B cell (primary cell): ENCODE measurements around the gene IWS1. TPM values are rescaled to one million over a fixed set of nuclear protein-coding genes. Genes with fewer than 3 reads are reported as not detected.

ENCODE experiments used
- ATAC-seq: fragments of 200-7000 bp; cut with Tn5 transposase; one replicate; pipeline ENCODE4 v1.10.0; 2021; ENCODE audit warnings: low read depth, mild to moderate bottlenecking, moderate number of reproducible peaks, moderate library complexity
- CTCF ChIA-PET: fragments of 350-600 bp; sonication (Branson Sonifier 250); formaldehyde crosslinking; loops from one replicate; lab custom pipeline; 2021; ENCODE audit warnings: antibody characterized with exemption, inconsistent platforms; lab: Charles Lee
- POLR2A ChIA-PET: fragments of 350-600 bp; sonication (Branson Sonifier 250); formaldehyde crosslinking; loops from one replicate; lab custom pipeline; 2021; ENCODE audit warnings: antibody characterized with exemption; lab: Charles Lee
- DNase-seq: peaks from one replicate; pipeline ENCODE4 v3.0.0; 2013
- H2AFZ ChIP-seq: 2 replicates; pipeline ENCODE4 v1.6.1; 2012; ENCODE audit warnings: mild to moderate bottlenecking, low read depth, low read length; ENCODE audit not compliant: insufficient read depth, poor library complexity, severe bottlenecking
- H3K27ac ChIP-seq, 2 donors: 1 replicate in 1 of 2; 2 replicates in 1 of 2; pipeline ENCODE4 v1.5.1; 2012 to 2013; ENCODE audit warnings: low read length in 2 of 2, mild to moderate bottlenecking in 2 of 2, moderate library complexity in 1 of 2
- H3K27me3 ChIP-seq, 4 experiments: fragments of 200-600 bp in 1 of 4; sonication (generic) in 1 of 4; replicated peaks in 1 of 4; 1 replicate in 2 of 4; 2 replicates in 2 of 4; pipeline versions ENCODE4 v1.6.1 to v1.7.0; 2013 to 2016; ENCODE audit warnings: low read length in 3 of 4, mild to moderate bottlenecking in 2 of 4, mixed read lengths in 1 of 4, moderate library complexity in 1 of 4; ENCODE audit not compliant: insufficient read depth in 4 of 4, control insufficient read depth in 3 of 4; ENCODE audit errors: control extremely low read depth in 1 of 4
- H3K36me3 ChIP-seq, 2 experiments: replicated peaks in 1 of 2; 1 replicate in 1 of 2; 2 replicates in 1 of 2; pipeline versions ENCODE4 v1.6.1 to v1.7.1; 2013; ENCODE audit warnings: low read length in 1 of 2; ENCODE audit not compliant: insufficient read depth in 2 of 2, control insufficient read depth in 1 of 2; ENCODE audit errors: control extremely low read depth in 1 of 2, extremely low read depth in 1 of 2
- H3K4me1 ChIP-seq, 2 donors: fragments of 200-600 bp in 1 of 2; sonication (generic) in 1 of 2; 1 replicate in 1 of 2; 2 replicates in 1 of 2; pipeline versions ENCODE4 v1.5.1 to v1.6.1; 2013 to 2017; ENCODE audit warnings: low read length in 2 of 2; ENCODE audit not compliant: control insufficient read depth in 2 of 2, insufficient read depth in 2 of 2
- H3K4me2 ChIP-seq: replicated peaks from 2 replicates; pipeline ENCODE3; 2012; ENCODE audit warnings: mild to moderate bottlenecking, low read depth, low read length; ENCODE audit not compliant: poor library complexity, severe bottlenecking
- H3K4me3 ChIP-seq, 5 experiments: fragments of 200-600 bp in 1 of 5; sonication (generic) in 1 of 5; 1 replicate in 3 of 5; 2 replicates in 2 of 5; pipeline versions ENCODE4 v1.5.1 to v1.7.0; 2011 to 2016; ENCODE audit warnings: low read length in 4 of 5, mild to moderate bottlenecking in 4 of 5, low read depth in 2 of 5, control low read depth in 1 of 5, moderate library complexity in 1 of 5; ENCODE audit not compliant: insufficient read depth in 1 of 5; ENCODE audit errors: control extremely low read depth in 1 of 5, extremely low read depth in 1 of 5
- H3K79me2 ChIP-seq: fragments of 200-600 bp; sonication (generic); one replicate; pipeline ENCODE4 v1.6.0; 2016; ENCODE audit warnings: low read length; ENCODE audit not compliant: control insufficient read depth, insufficient read depth
- H3K9ac ChIP-seq: fragments of 200-600 bp; sonication (generic); 2 replicates; pipeline ENCODE4 v1.6.1; 2017; ENCODE audit warnings: mild to moderate bottlenecking, low read length, moderate library complexity
- H3K9me3 ChIP-seq, 3 donors: one replicate each; pipeline versions ENCODE4 v1.6.1 to v1.7.1; 2013; ENCODE audit warnings: low read length in 2 of 3; ENCODE audit not compliant: control insufficient read depth in 2 of 3, insufficient read depth in 1 of 3; ENCODE audit errors: control extremely low read depth in 1 of 3
- H4K20me1 ChIP-seq: 2 replicates; pipeline ENCODE4 v1.6.0; 2012; ENCODE audit warnings: mild to moderate bottlenecking, low read length; ENCODE audit not compliant: insufficient read depth, control insufficient read depth, poor library complexity, severe bottlenecking
- H3K27ac Mint-ChIP-seq: one replicate; pipeline ENCODE4 v1.8.0; 2021; ENCODE audit warnings: mixed read lengths
- H3K27me3 Mint-ChIP-seq: one replicate; pipeline ENCODE4 v1.8.0; 2021; ENCODE audit warnings: mixed read lengths
- H3K4me1 Mint-ChIP-seq: one replicate; pipeline ENCODE4 v1.8.0; 2021; ENCODE audit warnings: mixed read lengths
- H3K4me3 Mint-ChIP-seq: one replicate; pipeline ENCODE4 v1.8.0; 2021; ENCODE audit warnings: mixed read lengths
- H3K9me3 Mint-ChIP-seq: one replicate; pipeline ENCODE4 v1.8.0; 2022; ENCODE audit warnings: mixed read lengths; ENCODE audit not compliant: insufficient read depth
- EZH2 ChIP-seq: IDR thresholded peaks from 2 replicates; pipeline ENCODE4 v1.6.1; 2012; ENCODE audit warnings: borderline replicate concordance, low read depth, mild to moderate bottlenecking, moderate library complexity, low read length; ENCODE audit not compliant: insufficient read depth, poor library complexity, severe bottlenecking
- WGBS: methylation state at CpG from one replicate; pipeline ENCODE4 v1.1.5; 2013; ENCODE audit warnings: missing lambda C conversion rate; ENCODE audit not compliant: insufficient coverage; 5-methylcytosine and 5-hydroxymethylcytosine counted together
- intact Hi-C: fragments of 100-400 bp; cut with micrococcal nuclease; formaldehyde crosslinking; loops from one replicate; pipeline ENCODE4 v1.10.0; 2022
- polyA plus RNA-seq: library from polyadenylated mRNA; depleted of rRNA; stranded (reverse); fragments of >200 nt; gene quantifications from 2 replicates; pipeline ENCODE4 v1.2.3, GENCODE V29; 2012
- total RNA-seq, 2 donors: library from RNA; stranded (reverse); fragments of 120-200 nt in 1 of 2; gene quantifications; 1 replicate in 1 of 2; 2 replicates in 1 of 2; pipeline versions ENCODE4 v1.2.3 to v1.2.4, GENCODE V29; 2013 to 2022
- TF ChIP-seq, protein P1 (sequence below): fragments of 200-600 bp; IDR thresholded peaks from one replicate; pipeline ENCODE4 v1.8.0; 2022; ENCODE audit warnings: antibody characterized with exemption, mild to moderate bottlenecking

IWS1 gene
- total and polyA plus RNA-seq, 2 donors (not counting 1 experiment from before 2014, with no cell fraction given): 22.5 to 45.9 TPM

DNA sequence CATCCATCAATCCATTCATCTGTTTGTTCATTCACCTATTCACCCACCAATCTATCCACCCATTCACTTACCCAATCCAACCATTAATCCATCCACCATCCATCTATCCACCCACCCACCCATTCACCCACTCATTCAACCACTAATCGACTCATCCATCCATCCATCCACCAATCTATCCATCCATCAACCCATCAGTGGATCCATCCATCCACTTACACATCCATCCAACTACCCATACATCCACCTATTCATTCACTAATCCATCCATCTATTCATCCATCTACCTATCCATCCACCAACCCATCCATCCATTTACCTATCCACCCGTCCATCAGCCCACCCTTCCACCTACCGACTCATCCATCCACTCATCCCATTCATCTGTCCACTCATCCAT, 20.5 kb upstream of the IWS1 start:
- Mint-ChIP-seq H3K27ac (no peak overlapping the region), H3K4me3 (no peak overlapping the region), H3K4me1 (no peaks in the 10 kb centered on the region), H3K27me3 (peaks cover 27% of the 10 kb centered on the region), H3K9me3 (no peaks in the 10 kb centered on the region)
- Histone ChIP-seq H3K4me3 (no peak overlapping the region), H3K36me3 (no peaks in the 10 kb centered on the region), H3K27ac (no peak overlapping the region), H3K27me3 (peaks cover 0 to 18% (median 8%) of the 10 kb centered on the region in 4 experiments), H3K4me1 (no peaks in the 10 kb centered on the region), H3K79me2 (no peaks in the 10 kb centered on the region), H3K4me2 (no peak overlapping the region), H2AFZ (no peak overlapping the region), H3K9ac (no peak overlapping the region), H3K9me3 (peaks cover 0 to 3% (median 0%) of the 10 kb centered on the region in 3 donors), H4K20me1 (no peaks in the 10 kb centered on the region)
- TF ChIP-seq, protein P1, sequence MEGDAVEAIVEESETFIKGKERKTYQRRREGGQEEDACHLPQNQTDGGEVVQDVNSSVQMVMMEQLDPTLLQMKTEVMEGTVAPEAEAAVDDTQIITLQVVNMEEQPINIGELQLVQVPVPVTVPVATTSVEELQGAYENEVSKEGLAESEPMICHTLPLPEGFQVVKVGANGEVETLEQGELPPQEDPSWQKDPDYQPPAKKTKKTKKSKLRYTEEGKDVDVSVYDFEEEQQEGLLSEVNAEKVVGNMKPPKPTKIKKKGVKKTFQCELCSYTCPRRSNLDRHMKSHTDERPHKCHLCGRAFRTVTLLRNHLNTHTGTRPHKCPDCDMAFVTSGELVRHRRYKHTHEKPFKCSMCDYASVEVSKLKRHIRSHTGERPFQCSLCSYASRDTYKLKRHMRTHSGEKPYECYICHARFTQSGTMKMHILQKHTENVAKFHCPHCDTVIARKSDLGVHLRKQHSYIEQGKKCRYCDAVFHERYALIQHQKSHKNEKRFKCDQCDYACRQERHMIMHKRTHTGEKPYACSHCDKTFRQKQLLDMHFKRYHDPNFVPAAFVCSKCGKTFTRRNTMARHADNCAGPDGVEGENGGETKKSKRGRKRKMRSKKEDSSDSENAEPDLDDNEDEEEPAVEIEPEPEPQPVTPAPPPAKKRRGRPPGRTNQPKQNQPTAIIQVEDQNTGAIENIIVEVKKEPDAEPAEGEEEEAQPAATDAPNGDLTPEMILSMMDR: no peak
- TF ChIP-seq EZH2: no peak
- ATAC-seq (no peak), DNase-seq (no peak)
- intact Hi-C loops: no loop called here
- ChIA-PET CTCF (interaction anchor here (1.0 kb wide), 1 partner anchor 44 kb away, joined by 3 read pairs; no protein-coding TSS in a partner anchor), POLR2A (no interaction called here)
- WGBS: 76% methylated on average over 2 of the region's 3 CpGs

DNA sequence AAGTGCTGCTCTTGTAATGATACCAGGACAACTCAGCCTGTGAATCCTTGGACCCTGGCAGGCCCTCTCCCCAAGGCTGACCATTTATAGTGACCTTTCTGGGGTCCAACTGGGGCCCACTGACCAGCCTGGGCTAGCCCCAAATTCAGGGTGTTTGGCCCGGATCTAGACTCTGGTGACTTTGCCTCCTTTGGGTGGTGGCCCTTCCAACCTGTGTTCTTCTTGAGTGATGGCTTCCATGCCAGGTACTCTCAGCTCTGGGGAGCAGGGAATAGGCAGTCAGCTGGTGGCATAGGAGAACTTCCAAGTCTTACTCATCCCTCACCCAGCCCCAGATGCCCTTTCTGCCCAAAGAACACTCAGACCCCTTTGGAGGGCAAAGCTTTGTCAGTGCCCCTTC, 19.5 kb upstream of the IWS1 start:
- H3K4me2 ChIP-seq: no peak overlapping the region
- 100% methylated on average over 1 of the region's 1 CpG for WGBS
- intact Hi-C loops: no loop called here
- no peak overlapping the region for H3K27ac ChIP-seq
- Mint-ChIP-seq H3K27ac (no peak overlapping the region), H3K9me3 (no peaks in the 10 kb centered on the region), H3K27me3 (peaks cover 27% of the 10 kb centered on the region), H3K4me1 (no peaks in the 10 kb centered on the region), H3K4me3 (no peak overlapping the region)
- no peaks in the 10 kb centered on the region for H4K20me1 ChIP-seq
- H3K27me3 ChIP-seq: peaks cover 0 to 18% (median 8%) of the 10 kb centered on the region in 4 experiments
- no peak overlapping the region for H3K9ac ChIP-seq
- H3K9me3 ChIP-seq: peaks cover 0 to 3% (median 0%) of the 10 kb centered on the region in 3 donors
- no peaks in the 10 kb centered on the region for H3K4me1 ChIP-seq
- no peak overlapping the region for H3K4me3 ChIP-seq
- H3K36me3 ChIP-seq: no peaks in the 10 kb centered on the region
- ChIA-PET POLR2A (no interaction called here), CTCF (interaction anchor here (1.0 kb wide), 1 partner anchor 45 kb away, joined by 3 read pairs; no protein-coding TSS in a partner anchor)
- no peak for DNase-seq
- no peaks in the 10 kb centered on the region for H3K79me2 ChIP-seq
- no peak overlapping the region for H2AFZ ChIP-seq
- no peak for ATAC-seq
- no peak for TF ChIP-seq EZH2
- TF ChIP-seq, protein P1: no peak
